ENCODE data around the gene GAGE13. TPM values are rescaled to one million over a fixed set of nuclear protein-coding genes. Genes with fewer than 3 reads are reported as not detected.
"Not testable (repeated sequence)": the region's sequence is repeated elsewhere in the genome, so short reads cannot be mapped to it uniquely, and the experiment has no call there.

The GAGE13 gene
- total and polyA plus RNA-seq, 2 of the 4 experiments (the other 2 are of a cell fraction): not detected

GRCh38 chrX:49292400-49293362 lies 38.7 kb upstream of the GAGE13 start:
- no peaks in the 10 kb centered on the region for H3K9me3 ChIP-seq (ENCODE audit: control insufficient read depth, insufficient read depth, low read length)
- no peaks in the 10 kb centered on the region for H3K36me3 ChIP-seq (ENCODE audit: control insufficient read depth, insufficient read depth, low read length)
- H4K20me1 ChIP-seq (ENCODE audit: insufficient read depth, low read length): no peaks in the 10 kb centered on the region
- H3K79me1 ChIP-seq (ENCODE audit: low read depth in 1 of 2, low read length in 2 of 2): no peaks in the 10 kb centered on the region
- dilution Hi-C loops (cut with HindIII; ENCODE audit: low sequenced_read_pairs, unreplicated experiment): no loop called here
- BruUV-seq (replicated peaks): no TSS peak
- intact Hi-C loops (cut with micrococcal nuclease): loop anchor here (1.0 kb wide), 1 partner anchor 462 kb away; no protein-coding TSS in a partner anchor
- WGBS, 2 experiments (ENCODE audit: extremely low coverage in 2 of 2, insufficient read length in 1 of 2): no CpG with 5 or more reads among the region's 17 CpGs
- H2BK5ac ChIP-seq (ENCODE audit: low read depth, low read length, poor library complexity, severe bottlenecking): no peak overlapping the region
- no peak overlapping the region for H3K14ac ChIP-seq (replicated peaks; ENCODE audit: low read depth, low read length)
- H3K4me1 ChIP-seq (ENCODE audit: control insufficient read depth, insufficient read depth, low read length): no peaks in the 10 kb centered on the region
- no peak overlapping the region for H4K91ac ChIP-seq (ENCODE audit: insufficient read depth, low read depth, low read length)
- no peak overlapping the region for H3K4me3 ChIP-seq (ENCODE audit: insufficient read depth, low read depth, low read length)
- H3K27me3 ChIP-seq (ENCODE audit: control insufficient read depth, insufficient read depth, low read length): peaks cover 3% of the 10 kb centered on the region; the same call in 1 of the 2 replicates
- no peak overlapping the region for H3K4me2 ChIP-seq (ENCODE audit: low read depth, low read length)
- H3K4ac ChIP-seq (ENCODE audit: low read depth, low read length): no peak overlapping the region
- no peak overlapping the region for H3K9ac ChIP-seq (ENCODE audit: low read depth, low read length)
- H3K27ac ChIP-seq (ENCODE audit: insufficient read depth, low read length): no peak overlapping the region
- no peaks in the 10 kb centered on the region for H3K9me1 ChIP-seq (ENCODE audit: insufficient read depth, low read length)
- H2AK9ac ChIP-seq (replicated peaks; ENCODE audit: low read depth, low read length, poor library complexity): no peak overlapping the region
- TF ChIP-seq RAD21 (IDR thresholded peaks at IDR 0.05; ENCODE audit: low read length): no peak
- DNase-seq (no peak), ATAC-seq (ENCODE audit: low read depth) (no peak)
- in situ Hi-C loops (cut with MboI; ENCODE audit: low sequenced_read_pairs): no loop called here
- ChIA-PET CTCF (no interaction called here), POLR2A (ENCODE audit: unreplicated experiment) (no interaction called here)
- no peak overlapping the region for H3K18ac ChIP-seq (ENCODE audit: low read depth, low read length)
- H4K8ac ChIP-seq (ENCODE audit: low read depth in 2 of 2, low read length in 2 of 2): no peak overlapping the region
- no peak overlapping the region for H2AK5ac ChIP-seq (ENCODE audit: low read depth, low read length)
- H2BK20ac ChIP-seq (ENCODE audit: low read depth, low read length): no peak overlapping the region
- H3K23ac ChIP-seq (ENCODE audit: low read depth, low read length): no peak overlapping the region
- H4K5ac ChIP-seq (ENCODE audit: low read depth, low read length): no peak overlapping the region
- H2BK15ac ChIP-seq (ENCODE audit: low read depth, low read length): no peak overlapping the region
- H3K56ac ChIP-seq (ENCODE audit: extremely low read depth, insufficient read depth, low read length): no peak overlapping the region
- H2BK120ac ChIP-seq (ENCODE audit: low read depth, low read length): no peak overlapping the region
- no peak overlapping the region for H2AFZ ChIP-seq (replicated peaks; ENCODE audit: low read length, poor library complexity)

DNA sequence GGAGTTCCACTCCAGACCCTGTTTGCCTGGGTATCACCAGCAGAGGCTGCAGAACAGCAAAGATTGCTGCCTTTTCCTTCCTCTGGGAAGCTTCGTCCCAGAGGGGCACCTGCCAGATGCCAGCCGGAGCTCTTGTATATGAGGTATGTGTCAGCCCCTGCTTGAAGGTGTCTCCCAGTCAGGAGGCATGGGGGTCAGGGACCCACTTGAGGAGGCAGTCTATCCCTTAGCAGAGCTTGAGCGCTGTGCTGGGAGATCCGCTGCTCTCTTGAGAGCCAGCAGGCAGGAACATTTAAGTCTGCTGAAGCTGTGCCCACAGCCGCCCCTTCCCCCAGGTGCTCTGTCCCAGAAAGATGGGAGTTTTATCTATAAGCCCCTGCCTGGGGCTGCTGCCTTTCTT lies 32.1 kb upstream of the GAGE13 start:
- H2AK5ac ChIP-seq (ENCODE audit: low read depth, low read length); H3K9ac ChIP-seq (ENCODE audit: low read depth, low read length); H2BK120ac ChIP-seq (ENCODE audit: low read depth, low read length); H3K9me1 ChIP-seq (ENCODE audit: insufficient read depth, low read length); ATAC-seq (ENCODE audit: low read depth); H3K4me1 ChIP-seq (ENCODE audit: control insufficient read depth, insufficient read depth, low read length); H4K20me1 ChIP-seq (ENCODE audit: insufficient read depth, low read length); H2BK20ac ChIP-seq (ENCODE audit: low read depth, low read length); H3K23ac ChIP-seq (ENCODE audit: low read depth, low read length); H4K91ac ChIP-seq (ENCODE audit: insufficient read depth, low read depth, low read length); intact Hi-C loops (cut with micrococcal nuclease); H3K79me1 ChIP-seq (ENCODE audit: low read depth in 1 of 2, low read length in 2 of 2); H3K14ac ChIP-seq (replicated peaks; ENCODE audit: low read depth, low read length); H2AK9ac ChIP-seq (replicated peaks; ENCODE audit: low read depth, low read length, poor library complexity); BruUV-seq (replicated peaks); H2BK5ac ChIP-seq (ENCODE audit: low read depth, low read length, poor library complexity, severe bottlenecking); H3K27ac ChIP-seq (ENCODE audit: insufficient read depth, low read length); H3K18ac ChIP-seq (ENCODE audit: low read depth, low read length); CTCF ChIA-PET; DNase-seq; H3K27me3 ChIP-seq (ENCODE audit: control insufficient read depth, insufficient read depth, low read length); H3K4me2 ChIP-seq (ENCODE audit: low read depth, low read length); H3K36me3 ChIP-seq (ENCODE audit: control insufficient read depth, insufficient read depth, low read length); H2AFZ ChIP-seq (replicated peaks; ENCODE audit: low read length, poor library complexity); dilution Hi-C loops (cut with HindIII; ENCODE audit: low sequenced_read_pairs, unreplicated experiment); H4K8ac ChIP-seq (ENCODE audit: low read depth in 2 of 2, low read length in 2 of 2); H3K56ac ChIP-seq (ENCODE audit: extremely low read depth, insufficient read depth, low read length); in situ Hi-C loops (cut with MboI; ENCODE audit: low sequenced_read_pairs); POLR2A ChIA-PET (ENCODE audit: unreplicated experiment); H4K5ac ChIP-seq (ENCODE audit: low read depth, low read length); H3K9me3 ChIP-seq (ENCODE audit: control insufficient read depth, insufficient read depth, low read length); H3K4ac ChIP-seq (ENCODE audit: low read depth, low read length); H2BK15ac ChIP-seq (ENCODE audit: low read depth, low read length); H3K4me3 ChIP-seq (ENCODE audit: insufficient read depth, low read depth, low read length): not testable (repeated sequence)
- 63% methylated on average over 3 of the region's 5 CpGs; no CpG with 5 or more reads in 1 of the 2 experiments for WGBS, 2 experiments (ENCODE audit: extremely low coverage in 2 of 2, insufficient read length in 1 of 2)
